Urinary bladder (tissue), 4 donors: ENCODE data around the gene BTRC. TPM values are rescaled to one million over a fixed set of nuclear protein-coding genes. Genes with fewer than 3 reads are reported as not detected.
"Not testable (repeated sequence)": the region's sequence is repeated elsewhere in the genome, so short reads cannot be mapped to it uniquely, and the experiment has no call there.

Source experiments
- DNase-seq: peaks from one replicate; pipeline ENCODE4 v3.0.0-alpha.2; 2015; ENCODE audit errors: extremely low spot score
- H3K27ac ChIP-seq: one replicate; pipeline ENCODE4 v1.5.1; 2013; ENCODE audit warnings: low read depth, mild to moderate bottlenecking, moderate library complexity
- H3K36me3 ChIP-seq: one replicate; pipeline ENCODE4 v1.6.1; 2013; ENCODE audit warnings: mild to moderate bottlenecking, moderate library complexity; ENCODE audit not compliant: insufficient read depth
- H3K4me1 ChIP-seq: one replicate; pipeline ENCODE4 v1.6.1; 2013; ENCODE audit warnings: mild to moderate bottlenecking, moderate library complexity; ENCODE audit not compliant: insufficient read depth
- H3K4me3 ChIP-seq: one replicate; pipeline ENCODE4 v1.5.1; 2013; ENCODE audit warnings: low read depth, low read length
- WGBS: extraction: QIAGEN DNeasy Blood & Tissue Kit; methylation state at CpG from one replicate; pipeline ENCODE4 v1.1.7; 2013; 5-methylcytosine and 5-hydroxymethylcytosine counted together
- polyA plus RNA-seq: library from polyadenylated mRNA; stranded (reverse); fragments of 200-250 nt; gene quantifications from one replicate; pipeline ENCODE4 v1.2.3, GENCODE V29; 2013
- total RNA-seq: library from RNA; depleted of rRNA; stranded (reverse); fragments of >200 nt; gene quantifications from one replicate; pipeline ENCODE4 v1.2.3, GENCODE V29; 2014
- donor health status: healthy with polysubstance abuse.
- donor health status: healthy.

Gene BTRC
- total and polyA plus RNA-seq, 2 donors: 8.5 to 17.0 TPM

- 93% methylated on average over 5 of the region's 5 CpGs for WGBS
- H3K27ac ChIP-seq: no peak overlapping the region
- no peaks in the 10 kb centered on the region for H3K36me3 ChIP-seq
- H3K4me1 ChIP-seq: no peaks in the 10 kb centered on the region
- DNase-seq: no peak
- no peak overlapping the region for H3K4me3 ChIP-seq
These were observed 2.2 kb downstream of the BTRC start for GRCh38 chr10:101356132-101356531.

GRCh38 chr10:101357958-101358357, 4.0 kb downstream of the BTRC start:
- Histone ChIP-seq H3K4me1 (no peaks in the 10 kb centered on the region), H3K36me3 (no peaks in the 10 kb centered on the region)
- WGBS: 79% methylated on average over 4 of the region's 4 CpGs

GRCh38 chr10:101358706-101359300, 4.8 kb downstream of the BTRC start:
- Histone ChIP-seq H3K27ac (no peak overlapping the region), H3K4me3 (no peak overlapping the region), H3K36me3 (no peaks in the 10 kb centered on the region), H3K4me1 (no peaks in the 10 kb centered on the region)
- 61% methylated on average over 5 of the region's 5 CpGs for WGBS
- DNase-seq: no peak

More at GRCh38 chr10:101357958-101358357, 4.0 kb downstream of the BTRC start:
- Histone ChIP-seq H3K4me3 (no peak overlapping the region), H3K27ac (no peak overlapping the region)
- DNase-seq: no peak

- H3K4me3 ChIP-seq, H3K27ac ChIP-seq, DNase-seq, H3K4me1 ChIP-seq, H3K36me3 ChIP-seq: not testable (repeated sequence)
- 93% methylated on average over 8 of the region's 8 CpGs for WGBS
These were observed 6.1 kb downstream of the BTRC start for GRCh38 chr10:101360090-101360489.

- not testable (repeated sequence) for DNase-seq, H3K27ac ChIP-seq, H3K4me3 ChIP-seq, H3K4me1 ChIP-seq, H3K36me3 ChIP-seq
- WGBS: 97% methylated on average over 4 of the region's 4 CpGs
These were observed 6.9 kb downstream of the BTRC start for GRCh38 chr10:101360841-101361240.

GRCh38 chr10:101363850-101364400, 10.0 kb downstream of the BTRC start:
- no peak for DNase-seq
- H3K36me3 ChIP-seq: no peaks in the 10 kb centered on the region
- no peak overlapping the region for H3K27ac ChIP-seq
- H3K4me1 ChIP-seq: no peaks in the 10 kb centered on the region
- WGBS: 89% methylated on average over 2 of the region's 2 CpGs
- H3K4me3 ChIP-seq: no peak overlapping the region

- 81% methylated on average over 7 of the region's 7 CpGs for WGBS
- Histone ChIP-seq H3K36me3 (no peaks in the 10 kb centered on the region), H3K4me1 (peaks cover under 1% of the 10 kb centered on the region), H3K4me3 (no peak overlapping the region), H3K27ac (no peak overlapping the region)
- DNase-seq: no peak
These were observed 10.8 kb downstream of the BTRC start for GRCh38 chr10:101364721-101365120.

- 90% methylated on average over 9 of the region's 9 CpGs for WGBS
- Histone ChIP-seq H3K4me3 (no peak overlapping the region), H3K36me3 (no peaks in the 10 kb centered on the region), H3K4me1 (peaks cover 1% of the 10 kb centered on the region), H3K27ac (no peak overlapping the region)
- DNase-seq: no peak
These were observed 13.8 kb downstream of the BTRC start for GRCh38 chr10:101367569-101368453.

GRCh38 chr10:101373063-101373462, 19.1 kb downstream of the BTRC start:
- Histone ChIP-seq H3K4me3 (no peak overlapping the region), H3K27ac (no peak overlapping the region), H3K36me3 (no peaks in the 10 kb centered on the region), H3K4me1 (peaks cover 1% of the 10 kb centered on the region)
- no peak for DNase-seq
- WGBS: 86% methylated on average over 1 of the region's 1 CpG

GRCh38 chr10:101373993-101374392, 20.0 kb downstream of the BTRC start:
- not testable (repeated sequence) for H3K4me1 ChIP-seq, H3K36me3 ChIP-seq, DNase-seq, H3K4me3 ChIP-seq, H3K27ac ChIP-seq
- 91% methylated on average over 3 of the region's 3 CpGs for WGBS

- Histone ChIP-seq H3K36me3 (no peaks in the 10 kb centered on the region), H3K4me3 (no peak overlapping the region), H3K27ac (no peak overlapping the region), H3K4me1 (no peaks in the 10 kb centered on the region)
- no peak for DNase-seq
- 90% methylated on average over 7 of the region's 7 CpGs for WGBS
These were observed 21.1 kb downstream of the BTRC start for GRCh38 chr10:101375076-101375475.

- H3K4me3 ChIP-seq: no peak overlapping the region
- H3K36me3 ChIP-seq: no peaks in the 10 kb centered on the region
- DNase-seq: no peak
- H3K4me1 ChIP-seq: peaks cover 2% of the 10 kb centered on the region
- 53% methylated on average over 5 of the region's 5 CpGs for WGBS
- no peak overlapping the region for H3K27ac ChIP-seq
These were observed 25.8 kb downstream of the BTRC start for GRCh38 chr10:101379663-101380352.

- no peaks in the 10 kb centered on the region for H3K36me3 ChIP-seq
These were observed 26.5 kb downstream of the BTRC start for GRCh38 chr10:101380353-101381017.

More at GRCh38 chr10:101380353-101381017, 26.5 kb downstream of the BTRC start:
- H3K4me3 ChIP-seq: no peak overlapping the region
- DNase-seq: no peak
- 74% methylated on average over 5 of the region's 5 CpGs for WGBS
- peaks cover 2% of the 10 kb centered on the region for H3K4me1 ChIP-seq
- no peak overlapping the region for H3K27ac ChIP-seq
